Activated T-cell treated with anti-CD3 and anti-CD28 coated beads for 24 hours (primary cell): ENCODE data around the gene COX10.
"Not testable (repeated sequence)": the region's sequence is repeated elsewhere in the genome, so short reads cannot be mapped to it uniquely, and the experiment has no call there.

Experiments used
- DNase-seq: peaks from one replicate; pipeline ENCODE4 v3.0.0-alpha.2; 2020; ENCODE audit warnings: low read depth

Gene COX10

DNA sequence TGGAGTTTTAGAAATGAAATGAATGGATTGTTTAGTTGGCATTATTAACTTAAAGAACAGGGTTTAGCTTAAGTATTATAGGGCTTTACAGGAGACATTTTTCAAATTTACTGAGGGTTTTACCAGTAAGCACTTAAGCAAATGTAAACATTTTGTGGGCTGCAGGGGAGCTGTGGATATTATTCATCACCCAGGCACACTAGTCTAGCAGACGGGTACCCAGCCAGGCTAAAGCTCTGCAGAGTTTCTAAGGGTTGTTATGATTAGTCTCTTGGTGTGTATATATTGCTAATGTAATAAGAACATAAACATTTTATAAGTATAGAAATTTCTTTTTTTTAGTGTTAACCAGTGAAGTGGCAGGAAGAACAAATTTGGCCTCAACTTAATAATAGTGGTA, 110.6 kb downstream of the COX10 start:
- not testable (repeated sequence) for DNase-seq

- DNase-seq: not testable (repeated sequence)
Measured at GRCh38 chr17:14182084-14182483, 112.8 kb downstream of the COX10 start.

- not testable (repeated sequence) for DNase-seq
Measured at GRCh38 chr17:14184536-14184935, 115.2 kb downstream of the COX10 start.

GRCh38 chr17:14186443-14186842, 117.1 kb downstream of the COX10 start:
- DNase-seq: not testable (repeated sequence)

GRCh38 chr17:14190774-14191173, 121.5 kb downstream of the COX10 start:
- not testable (repeated sequence) for DNase-seq

- not testable (repeated sequence) for DNase-seq
Measured at GRCh38 chr17:14191469-14191868, 122.2 kb downstream of the COX10 start.

DNA sequence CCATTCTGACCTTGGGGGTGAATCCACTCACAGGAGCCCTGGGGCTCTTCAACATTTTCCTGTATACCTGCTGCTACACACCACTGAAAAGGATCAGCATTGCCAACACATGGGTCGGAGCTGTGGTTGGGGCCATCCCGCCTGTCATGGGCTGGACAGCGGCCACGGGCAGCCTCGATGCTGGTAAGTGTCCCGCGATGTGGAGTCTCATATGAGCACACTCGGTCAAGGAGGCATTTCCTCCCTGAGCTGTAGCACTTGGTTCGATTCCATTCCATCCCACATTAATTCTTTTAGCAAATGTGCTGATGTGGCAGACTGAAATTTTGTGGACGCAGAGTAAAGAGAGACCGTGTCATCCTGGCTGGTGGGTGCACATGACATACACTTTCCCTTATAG, 122.7 kb downstream of the COX10 start:
- not testable (repeated sequence) for DNase-seq

GRCh38 chr17:14192636-14193344, 123.5 kb downstream of the COX10 start:
- not testable (repeated sequence) for DNase-seq

- DNase-seq: no peak
Measured at GRCh38 chr17:14196377-14196997, 127.2 kb downstream of the COX10 start.

GRCh38 chr17:14197057-14197456, 127.8 kb downstream of the COX10 start:
- no peak for DNase-seq

GRCh38 chr17:14197586-14197985, 128.3 kb downstream of the COX10 start:
- DNase-seq: peak; percentile 49

- no peak for DNase-seq
Measured at GRCh38 chr17:14198013-14198412, 128.7 kb downstream of the COX10 start.

DNA sequence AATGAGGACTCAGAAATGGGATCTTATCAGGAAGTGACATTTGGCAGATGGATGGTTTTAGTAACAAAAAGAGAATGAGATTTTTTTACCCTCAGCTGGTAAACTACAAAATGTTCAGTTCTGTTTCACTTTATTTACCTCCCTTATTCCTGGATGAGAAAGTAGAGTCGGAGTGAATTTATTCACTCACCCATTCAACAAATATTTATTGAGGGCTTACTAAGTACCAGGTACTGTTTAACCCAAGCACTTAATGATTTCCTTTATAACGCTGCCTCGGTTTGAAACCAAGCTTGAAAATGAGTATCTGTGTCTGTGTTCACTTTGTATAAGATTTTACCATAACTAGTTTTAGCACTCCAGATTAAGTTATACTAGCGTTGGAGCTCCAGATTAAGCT, 129.3 kb downstream of the COX10 start:
- DNase-seq: no peak

DNA sequence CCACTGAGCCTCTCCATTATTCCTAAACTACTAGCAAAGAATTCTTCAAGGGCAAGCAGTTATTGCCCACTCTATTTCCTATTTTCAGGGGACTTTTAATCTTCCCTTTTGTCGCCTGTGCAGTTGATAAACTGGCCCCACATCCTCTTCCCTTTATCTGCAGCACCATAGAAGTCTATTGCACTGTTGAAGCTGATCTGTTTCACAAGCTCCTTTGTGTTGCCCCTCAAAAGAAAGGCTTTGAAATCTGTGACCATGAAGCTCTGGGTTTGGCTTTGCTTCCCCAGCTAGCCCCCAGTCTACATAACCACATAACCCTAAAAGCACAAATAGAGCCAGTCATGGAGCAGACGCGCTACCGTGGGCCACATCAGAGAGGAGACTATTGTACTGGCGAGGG, 130.3 kb downstream of the COX10 start:
- no peak for DNase-seq

- no peak for DNase-seq
Measured at GRCh38 chr17:14200354-14200753, 131.1 kb downstream of the COX10 start.

DNA sequence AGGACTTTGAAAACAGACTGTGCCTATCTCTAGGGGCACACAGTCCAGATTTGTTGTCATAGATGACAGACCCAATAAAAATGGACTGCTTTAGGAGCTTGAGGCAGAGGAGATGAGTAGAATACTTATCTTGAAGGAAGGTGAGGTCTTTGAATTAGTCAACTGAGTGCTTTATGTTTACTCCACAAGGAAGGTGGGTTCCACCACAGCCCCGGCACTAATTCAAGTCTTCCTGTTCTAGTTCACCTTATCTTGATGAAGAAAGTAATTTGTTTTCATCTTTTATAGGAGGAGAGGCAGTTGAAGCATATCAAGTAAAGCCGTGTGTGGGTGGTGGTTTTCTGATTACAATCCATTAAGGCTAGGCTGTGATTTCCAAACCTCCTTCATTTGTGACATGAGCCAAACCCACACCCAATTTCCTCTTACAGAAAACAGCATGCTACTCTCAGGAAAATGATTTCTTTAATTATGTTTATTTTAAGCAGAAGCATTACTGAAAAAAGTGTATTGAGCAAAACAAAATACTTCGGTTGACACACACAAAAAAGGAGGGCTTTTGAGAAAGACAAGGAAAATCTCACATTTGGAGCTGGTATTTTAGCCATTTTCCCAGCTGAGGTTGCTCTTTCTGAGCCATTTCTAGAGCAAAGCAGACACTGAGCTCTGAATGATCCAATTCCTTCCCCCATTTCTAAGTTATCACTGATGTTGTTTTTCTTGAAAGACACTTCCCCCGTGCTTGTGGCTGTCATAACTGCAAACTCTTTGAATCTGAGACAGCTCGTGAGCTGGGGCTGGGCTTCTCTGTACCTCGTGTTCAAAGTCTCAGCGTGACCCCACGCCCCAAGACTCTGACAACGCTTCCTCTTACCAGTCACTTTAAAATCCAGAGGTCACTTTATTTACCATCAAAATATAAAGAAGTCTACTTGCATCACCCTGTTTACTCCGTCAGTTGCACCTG, 132.0 kb downstream of the COX10 start:
- no peak for DNase-seq

DNA sequence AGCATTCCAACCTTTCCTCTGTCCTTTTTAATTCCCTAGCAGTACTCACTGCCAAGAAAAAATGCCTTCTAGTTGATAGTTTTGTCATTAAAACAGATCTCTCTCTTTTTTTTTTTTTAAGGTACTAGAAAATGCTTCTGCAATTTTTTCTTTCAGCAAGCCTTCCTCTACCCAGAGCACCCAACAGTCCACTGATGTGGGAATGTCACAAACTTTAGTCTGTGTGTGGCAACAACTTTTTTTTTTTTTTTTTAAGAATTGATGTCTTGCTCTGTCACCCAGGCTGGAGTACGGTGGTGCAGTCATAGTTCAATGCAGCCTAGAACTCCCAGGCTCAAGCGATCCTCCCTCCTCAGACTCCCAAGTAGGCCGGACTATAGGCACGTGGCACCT, 132.7 kb downstream of the COX10 start:
- no peak for DNase-seq

DNA sequence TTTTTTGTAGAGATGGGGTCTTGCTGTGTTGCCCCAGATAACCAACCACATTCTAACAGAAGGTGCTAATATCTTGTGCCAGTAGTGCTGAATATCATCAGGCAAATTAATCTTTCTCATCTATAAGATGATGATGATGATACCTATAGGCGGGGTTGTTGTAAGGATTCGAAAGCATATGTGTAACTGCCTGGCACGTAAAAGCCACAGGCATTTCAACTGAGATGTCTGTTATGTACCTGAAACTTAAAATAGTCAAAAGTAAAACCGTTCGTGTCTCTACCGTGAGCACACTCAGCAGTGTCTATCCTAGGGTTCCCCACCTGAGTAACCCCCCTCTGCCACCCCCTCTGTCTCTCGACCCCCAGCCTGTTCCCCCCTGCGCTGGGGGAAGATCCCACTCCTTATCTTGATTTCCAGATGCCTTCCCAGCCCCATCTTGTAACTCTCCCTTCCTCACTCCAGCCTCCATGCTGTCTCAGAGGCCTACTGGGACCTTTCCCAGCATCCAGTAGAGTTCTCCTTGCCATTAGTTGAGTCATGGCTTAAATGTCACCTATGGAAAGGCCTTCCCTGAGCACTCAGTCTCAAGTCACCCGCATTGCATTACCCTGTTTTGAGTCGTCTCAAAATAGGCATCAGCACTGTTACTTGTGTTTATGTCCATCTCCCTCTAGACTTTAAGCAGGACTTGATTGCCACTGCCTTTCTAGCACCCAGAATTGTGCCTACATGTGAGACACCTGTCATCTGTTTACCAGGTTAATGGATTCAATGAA, 133.3 kb downstream of the COX10 start:
- no peak for DNase-seq

GRCh38 chr17:14203388-14203787, 134.1 kb downstream of the COX10 start:
- no peak for DNase-seq

DNA sequence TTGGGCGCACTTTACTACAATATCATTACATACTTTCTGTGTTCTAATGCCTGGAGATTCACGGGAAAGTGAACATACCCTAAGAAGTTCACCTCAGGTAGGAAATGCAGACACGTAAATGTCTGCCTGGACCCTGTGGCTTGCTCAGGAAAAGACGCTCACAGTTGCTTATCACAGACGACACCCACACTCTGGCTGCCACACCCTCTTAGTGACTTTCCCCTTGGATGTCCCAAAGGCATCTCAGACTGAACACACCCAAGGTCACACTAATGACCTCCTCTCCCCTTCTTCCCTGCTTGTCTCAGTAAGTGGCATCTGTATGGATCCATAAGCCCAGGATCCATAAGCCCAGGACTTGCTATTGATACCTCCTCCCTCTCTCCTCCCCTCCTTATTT, 134.8 kb downstream of the COX10 start:
- DNase-seq: no peak

DNA sequence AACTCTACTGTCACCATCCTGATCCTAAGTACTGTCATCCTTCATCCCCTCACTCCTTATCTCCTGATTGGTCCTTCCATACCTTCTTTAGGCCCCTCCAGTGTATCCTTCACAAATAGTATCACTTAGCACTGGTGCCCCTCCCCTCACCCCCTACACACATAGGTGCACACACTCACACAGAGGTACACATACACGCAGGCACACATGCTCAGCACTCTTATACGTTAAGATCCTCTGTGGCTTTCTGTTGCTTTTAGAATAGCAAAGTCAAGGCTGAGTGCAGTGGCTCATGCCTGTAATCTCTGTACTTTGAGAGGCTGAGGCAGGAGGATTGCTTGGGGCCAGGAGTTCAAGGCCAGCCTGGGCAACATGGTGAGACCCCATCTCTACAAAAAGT, 135.2 kb downstream of the COX10 start:
- no peak for DNase-seq

GRCh38 chr17:14205380-14205779, 136.1 kb downstream of the COX10 start:
- no peak for DNase-seq
